Lower lobe of right lung (tissue), 2 donors: ENCODE data around the gene AP3D1. TPM values are rescaled to one million over a fixed set of nuclear protein-coding genes. Genes with fewer than 3 reads are reported as not detected.
"Not testable (repeated sequence)": the region's sequence is repeated elsewhere in the genome, so short reads cannot be mapped to it uniquely, and the experiment has no call there.

Experiments used
- ATAC-seq, 2 donors: fragments of 200-7000 bp; cut with Tn5 transposase; one replicate each; pipeline ENCODE4 v1.9.1; 2020 to 2022; ENCODE audit warnings: mild to moderate bottlenecking in 2 of 2, moderate library complexity in 2 of 2
- DNase-seq: peaks from one replicate; pipeline ENCODE4 v3.0.0-alpha.2; 2020
- H3K27ac ChIP-seq: fragments of 200-600 bp; one replicate; pipeline ENCODE4 v1.8.0; 2022
- H3K27me3 ChIP-seq: fragments of 200-600 bp; one replicate; pipeline ENCODE4 v1.8.0; 2022; ENCODE audit warnings: low read depth
- H3K36me3 ChIP-seq: fragments of 200-600 bp; one replicate; pipeline ENCODE4 v1.8.0; 2022; ENCODE audit warnings: mild to moderate bottlenecking
- H3K4me1 ChIP-seq: fragments of 200-600 bp; one replicate; pipeline ENCODE4 v1.8.0; 2022
- H3K4me3 ChIP-seq: fragments of 200-600 bp; one replicate; pipeline ENCODE4 v1.8.0; 2022; ENCODE audit warnings: mild to moderate bottlenecking
- H3K9me3 ChIP-seq: fragments of 200-600 bp; one replicate; pipeline ENCODE4 v1.8.0; 2022
- CTCF ChIP-seq: fragments of 200-600 bp; IDR thresholded peaks from one replicate; pipeline ENCODE4 v1.8.0; 2022; ENCODE audit warnings: antibody characterized with exemption, mild to moderate bottlenecking
- intact Hi-C: fragments of 100-400 bp; cut with DNase I; formaldehyde crosslinking; loops from one replicate; pipeline ENCODE4 v1.11.0; 2022
- total RNA-seq: library from RNA; stranded (reverse); fragmentation: NEBNext Ultra II Directional; extraction: Animal tissue kit (Norgen Biotek cat#: 25700); gene quantifications from one replicate; pipeline ENCODE4 v1.2.1, GENCODE V29; 2021
- donor health status: DM: no; HTN: yes; CAD: no; lungs with severe emphysema.

Gene AP3D1
- total RNA-seq, 1 donor from 2014 or later = 99.5 TPM

DNA sequence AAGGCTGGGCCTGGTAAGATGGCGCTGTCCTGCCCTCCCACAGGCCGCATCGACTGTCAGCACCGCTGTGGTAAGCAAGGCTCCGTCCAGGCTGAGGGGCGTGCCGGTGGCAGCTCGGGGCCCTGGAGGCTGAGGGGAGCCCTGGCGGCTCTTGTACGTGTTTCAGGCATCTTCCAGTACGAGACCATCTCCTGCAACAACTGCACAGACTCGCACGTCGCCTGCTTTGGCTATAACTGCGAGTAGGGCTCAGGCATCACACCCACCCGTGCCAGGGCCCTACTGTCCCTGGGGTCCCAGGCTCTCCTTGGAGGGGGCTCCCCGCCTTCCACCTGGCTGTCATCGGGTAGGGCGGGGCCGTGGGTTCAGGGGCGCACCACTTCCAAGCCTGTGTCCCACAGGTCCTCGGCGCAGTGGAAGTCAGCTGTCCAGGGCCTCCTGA, 53.5 kb downstream of the AP3D1 start:
- no peak for ATAC-seq
- intact Hi-C loops = no loop called here
- Histone ChIP-seq H3K4me1 (peaks cover 37% of the 10 kb centered on the region), H3K27ac (no peak overlapping the region), H3K9me3 (no peaks in the 10 kb centered on the region), H3K36me3 (peaks cover 48% of the 10 kb centered on the region), H3K27me3 (no peaks in the 10 kb centered on the region), H3K4me3 (no peak overlapping the region)
- no peak for TF ChIP-seq CTCF
- DNase-seq = no peak

DNA sequence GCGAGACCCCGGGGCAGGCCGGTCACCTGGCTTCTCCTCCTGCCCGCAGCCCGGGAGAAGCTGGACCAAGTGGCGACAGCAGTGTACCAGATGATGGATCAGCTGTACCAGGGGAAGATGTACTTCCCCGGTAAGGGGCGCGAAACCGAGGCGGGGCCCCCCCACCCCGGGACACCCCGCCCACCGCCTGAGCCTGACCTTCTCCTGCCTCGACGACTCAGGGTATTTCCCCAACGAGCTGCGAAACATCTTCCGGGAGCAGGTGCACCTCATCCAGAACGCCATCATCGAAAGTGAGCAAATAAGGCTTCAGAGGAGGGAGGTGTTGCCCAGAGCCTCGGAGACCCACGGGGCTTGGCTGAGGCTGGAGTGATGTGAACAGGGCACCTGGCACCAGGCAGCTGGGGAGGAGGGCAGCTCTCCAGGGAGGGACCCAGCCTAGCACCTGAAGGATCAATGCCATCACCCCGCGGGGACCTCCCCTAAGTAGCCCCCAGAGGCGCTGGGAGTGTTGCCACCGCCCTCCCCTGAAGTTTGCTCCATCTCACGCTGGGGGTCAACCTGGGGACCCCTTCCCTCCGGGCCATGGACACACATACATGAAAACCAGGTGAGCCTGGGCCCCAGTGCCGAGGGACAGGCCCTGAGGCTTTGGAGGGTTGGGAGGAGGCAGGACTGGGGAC, 54.0 kb downstream of the AP3D1 start:
- Histone ChIP-seq H3K27ac (peak overlapping the region; percentile 69), H3K36me3 (peaks cover 44% of the 10 kb centered on the region), H3K27me3 (no peaks in the 10 kb centered on the region), H3K4me3 (peak overlapping the region; percentile 54), H3K9me3 (no peaks in the 10 kb centered on the region), H3K4me1 (peaks cover 42% of the 10 kb centered on the region)
- ATAC-seq (no peak), DNase-seq (no peak)
- no peak for TF ChIP-seq CTCF
- intact Hi-C loops = no loop called here

DNA sequence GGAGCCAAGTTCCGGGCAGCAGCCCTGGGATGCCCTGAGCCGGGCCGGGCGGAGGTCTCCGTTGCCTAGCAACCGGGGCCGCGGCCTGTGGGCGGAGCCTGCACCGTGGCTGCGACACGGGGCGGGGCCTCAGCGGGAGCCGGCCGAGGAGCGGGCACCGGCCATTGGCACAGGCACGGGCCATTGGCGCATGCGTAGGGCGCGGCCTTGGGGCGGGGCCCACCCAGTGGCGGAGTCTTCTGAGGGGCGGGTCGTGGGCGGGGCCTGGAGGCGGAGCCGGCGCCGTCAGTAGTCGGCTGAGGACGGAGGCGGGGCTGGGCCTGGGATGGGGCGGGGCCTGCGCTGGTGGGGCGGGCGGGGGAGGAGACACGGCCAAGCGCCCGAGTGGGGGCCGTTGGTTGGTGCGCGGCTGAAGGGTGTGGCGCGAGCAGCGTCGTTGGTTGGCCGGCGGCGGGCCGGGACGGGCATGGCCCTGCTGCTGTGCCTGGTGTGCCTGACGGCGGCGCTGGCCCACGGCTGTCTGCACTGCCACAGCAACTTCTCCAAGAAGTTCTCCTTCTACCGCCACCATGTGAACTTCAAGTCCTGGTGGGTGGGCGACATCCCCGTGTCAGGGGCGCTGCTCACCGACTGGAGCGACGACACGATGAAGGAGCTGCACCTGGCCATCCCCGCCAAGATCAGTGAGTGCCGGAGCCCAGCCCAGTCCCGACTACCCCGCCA, 54.7 kb downstream of the AP3D1 start, which contains the start of gene IZUMO4:
TSS of gene IZUMO4 (plus strand) at position 436 of the 723 bp plus-strand sequence. CDS start at position 467, 31 bp downstream.
- H3K36me3 ChIP-seq = peaks cover 37% of the 10 kb centered on the region
- H3K4me1 ChIP-seq = peaks cover 49% of the 10 kb centered on the region
- DNase-seq = peak; percentile 99
- TF ChIP-seq CTCF = peak; percentile 61
- no peaks in the 10 kb centered on the region for H3K9me3 ChIP-seq
- intact Hi-C loops = no loop called here
- ATAC-seq = peak; percentile 93 to 95
- peak within 1 kb of the TSS; percentile 83 for H3K4me3 ChIP-seq
- peak within 1 kb of the TSS; percentile 96 for H3K27ac ChIP-seq
- H3K27me3 ChIP-seq = no peaks in the 10 kb centered on the region

DNA sequence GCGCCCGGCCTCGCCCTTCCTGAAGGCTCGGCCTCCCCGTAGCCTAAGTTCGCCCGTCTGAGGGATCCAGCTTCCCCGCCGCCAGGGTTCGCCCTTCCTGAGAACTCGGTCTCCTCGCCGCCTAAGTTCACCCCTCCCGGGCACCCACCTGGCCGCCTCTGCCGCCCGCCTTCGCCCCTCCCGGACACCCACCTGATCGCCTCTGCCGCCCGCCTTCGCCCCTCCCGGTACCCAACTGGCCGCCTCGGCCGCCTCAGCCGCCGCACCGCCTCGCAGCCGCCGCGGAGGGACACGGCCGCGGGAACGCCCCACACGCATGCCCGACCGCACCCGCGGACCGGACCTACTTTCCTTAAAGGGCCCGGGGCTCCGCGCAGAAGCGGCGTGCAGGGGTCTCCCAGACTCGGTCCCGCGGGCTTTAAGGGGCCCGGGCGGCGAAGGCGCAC, 55.3 kb downstream of the AP3D1 start, which contains the start of gene MOB3A:
TSS of gene MOB3A (minus strand) at position 293 of the 446 bp plus-strand sequence. CDS start 17,766 bp downstream, outside the sequence.
- peaks cover 55% of the 10 kb centered on the region for H3K4me1 ChIP-seq
- H3K27me3 ChIP-seq = no peaks in the 10 kb centered on the region
- peak within 1 kb of the TSS; percentile 83 for H3K4me3 ChIP-seq
- H3K36me3 ChIP-seq = peaks cover 31% of the 10 kb centered on the region
- DNase-seq (peak; percentile 95), ATAC-seq (peak; percentile 81 to 86)
- H3K27ac ChIP-seq = peak within 1 kb of the TSS; percentile 96
- TF ChIP-seq CTCF = peak; percentile 34
- H3K9me3 ChIP-seq = no peaks in the 10 kb centered on the region
- intact Hi-C loops = no loop called here

DNA sequence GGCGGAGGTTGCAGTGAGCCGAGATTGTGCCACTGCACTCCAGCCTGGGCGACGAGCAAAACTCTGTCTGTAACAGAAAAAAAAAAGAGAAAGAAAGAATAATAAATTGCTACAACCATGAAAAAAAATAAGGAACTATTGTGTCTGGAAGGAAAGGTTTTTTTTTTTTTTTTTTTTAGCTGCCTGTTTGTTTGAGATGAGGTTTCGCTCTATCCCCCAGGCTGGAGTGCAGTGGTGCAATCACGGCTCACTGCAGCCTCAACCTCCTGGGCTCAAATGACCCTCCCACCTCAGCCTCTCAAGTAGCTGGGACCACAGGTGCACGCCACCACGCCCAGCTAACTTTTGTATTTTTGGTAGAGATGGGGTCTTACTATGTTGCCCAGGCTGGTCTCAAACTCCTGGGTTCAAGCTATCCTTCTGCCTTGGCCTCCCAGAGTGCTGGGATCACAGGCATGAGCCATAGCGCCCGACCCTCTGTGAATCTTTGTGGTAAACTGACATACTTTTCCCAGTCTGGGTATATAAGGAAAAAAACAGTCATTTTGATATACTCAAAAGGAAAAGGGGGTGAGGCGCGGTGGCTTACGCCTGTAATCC, 59.3 kb downstream of the AP3D1 start:
- ATAC-seq, intact Hi-C loops: not testable (repeated sequence)

More for the DNA sequence above, 59.3 kb downstream of the AP3D1 start:
- not testable (repeated sequence) for DNase-seq, H3K9me3 ChIP-seq, H3K27me3 ChIP-seq, H3K4me3 ChIP-seq
- H3K27ac ChIP-seq = peak overlapping the region; percentile 96
- peaks cover 14% of the 10 kb centered on the region for H3K36me3 ChIP-seq
- peaks cover 84% of the 10 kb centered on the region for H3K4me1 ChIP-seq
